ENCODE results near the gene HACD2. TPM values are rescaled to one million over a fixed set of nuclear protein-coding genes. Genes with fewer than 3 reads are reported as not detected.

The HACD2 gene
- polyA plus RNA-seq, 2 of the 4 experiments (the other 2 are of a cell fraction), result 41.8 to 97.7 TPM

DNA sequence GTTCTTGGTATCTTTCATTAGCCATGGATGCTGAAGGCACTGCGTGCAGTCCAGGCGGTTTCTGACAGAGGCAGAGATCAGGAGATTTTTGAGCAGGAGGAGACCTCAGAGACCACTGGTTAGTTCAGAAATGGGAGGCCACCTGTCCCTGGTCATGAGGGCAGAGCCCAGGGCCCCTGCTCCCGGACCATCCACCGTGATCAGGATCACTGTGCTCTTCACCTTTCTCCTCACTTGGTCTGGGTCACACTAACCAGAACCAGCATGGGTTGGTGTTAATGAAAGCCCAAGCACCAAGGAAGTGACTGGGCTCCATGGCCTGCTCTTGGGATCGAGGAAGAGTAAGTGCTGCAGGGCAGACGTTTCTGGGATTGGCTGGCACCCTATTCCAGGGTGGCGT lies 42.0 kb upstream of the HACD2 start:
- no peak for DNase-seq (ENCODE audit: low read depth in 1 of 2, low spot score in 1 of 2)
- Histone ChIP-seq H3K27ac (no peak overlapping the region), H3K9me3 (no peaks in the 10 kb centered on the region), H3K4me3 (no peak overlapping the region), H3K4me1 (peaks cover 3% of the 10 kb centered on the region; the same call in 1 of the 3 replicates), H3K4me2 (no peak overlapping the region)
- ChIA-PET POLR2A (no interaction called here), CTCF (interaction anchor here (2.2 kb wide), 1 partner anchor 25 kb away, joined by 8 read pairs; no protein-coding TSS in a partner anchor)
- no peak for TF ChIP-seq HDAC2 (IDR thresholded peaks at IDR 0.05)
- TF ChIP-seq, protein P1, sequence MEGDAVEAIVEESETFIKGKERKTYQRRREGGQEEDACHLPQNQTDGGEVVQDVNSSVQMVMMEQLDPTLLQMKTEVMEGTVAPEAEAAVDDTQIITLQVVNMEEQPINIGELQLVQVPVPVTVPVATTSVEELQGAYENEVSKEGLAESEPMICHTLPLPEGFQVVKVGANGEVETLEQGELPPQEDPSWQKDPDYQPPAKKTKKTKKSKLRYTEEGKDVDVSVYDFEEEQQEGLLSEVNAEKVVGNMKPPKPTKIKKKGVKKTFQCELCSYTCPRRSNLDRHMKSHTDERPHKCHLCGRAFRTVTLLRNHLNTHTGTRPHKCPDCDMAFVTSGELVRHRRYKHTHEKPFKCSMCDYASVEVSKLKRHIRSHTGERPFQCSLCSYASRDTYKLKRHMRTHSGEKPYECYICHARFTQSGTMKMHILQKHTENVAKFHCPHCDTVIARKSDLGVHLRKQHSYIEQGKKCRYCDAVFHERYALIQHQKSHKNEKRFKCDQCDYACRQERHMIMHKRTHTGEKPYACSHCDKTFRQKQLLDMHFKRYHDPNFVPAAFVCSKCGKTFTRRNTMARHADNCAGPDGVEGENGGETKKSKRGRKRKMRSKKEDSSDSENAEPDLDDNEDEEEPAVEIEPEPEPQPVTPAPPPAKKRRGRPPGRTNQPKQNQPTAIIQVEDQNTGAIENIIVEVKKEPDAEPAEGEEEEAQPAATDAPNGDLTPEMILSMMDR (IDR thresholded peaks at IDR 0.05), result no peak
- TF ChIP-seq JUN (IDR thresholded peaks at IDR 0.05), result no peak
- WGBS (ENCODE audit: missing lambda C conversion rate), result 88% methylated on average over 7 of the region's 7 CpGs
- FAIRE-seq, result no peak
- ATAC-seq, result no peak

DNA sequence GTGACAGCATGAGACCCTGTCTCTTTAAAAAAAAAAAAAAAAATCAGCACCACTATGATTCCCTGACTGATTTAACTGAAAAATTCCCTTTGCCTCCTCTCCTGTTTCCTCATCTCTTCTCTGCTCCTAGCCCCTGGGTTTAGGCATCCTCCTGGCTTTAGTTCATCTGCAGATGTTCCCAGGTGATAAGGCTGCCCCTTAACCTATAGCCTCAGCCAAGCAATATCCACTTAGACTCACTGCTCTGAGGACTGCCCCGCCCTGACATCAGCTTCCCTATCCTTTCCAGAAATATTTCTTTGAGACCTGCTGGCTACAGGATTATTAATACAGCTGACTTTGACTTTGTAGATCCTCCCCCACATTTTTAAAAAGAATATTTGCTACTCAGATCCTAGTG lies 39.4 kb upstream of the HACD2 start:
- whole genome bisulfite sequencing (ENCODE audit: missing lambda C conversion rate), result 94% methylated on average over 1 of the region's 1 CpG
- FAIRE-seq (no peak), DNase-seq (ENCODE audit: low read depth in 1 of 2, low spot score in 1 of 2) (no peak), ATAC-seq (no peak)
- Histone ChIP-seq H3K9me3 (no peaks in the 10 kb centered on the region), H3K4me1 (peaks cover 5% of the 10 kb centered on the region), H3K4me3 (no peak overlapping the region), H3K27ac (no peak overlapping the region), H3K4me2 (no peak overlapping the region)
- ChIA-PET POLR2A (no interaction called here), CTCF (interaction anchor here (1.1 to 3.1 kb wide), 4 partner anchors 18 to 99 kb away, joined by 5 to 10 read pairs (median 5); no protein-coding TSS in a partner anchor)
- TF ChIP-seq, protein P2, sequence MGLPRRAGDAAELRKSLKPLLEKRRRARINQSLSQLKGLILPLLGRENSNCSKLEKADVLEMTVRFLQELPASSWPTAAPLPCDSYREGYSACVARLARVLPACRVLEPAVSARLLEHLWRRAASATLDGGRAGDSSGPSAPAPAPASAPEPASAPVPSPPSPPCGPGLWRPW (IDR thresholded peaks at IDR 0.05), result no peak
- TF ChIP-seq JUN (IDR thresholded peaks at IDR 0.05), result no peak

DNA sequence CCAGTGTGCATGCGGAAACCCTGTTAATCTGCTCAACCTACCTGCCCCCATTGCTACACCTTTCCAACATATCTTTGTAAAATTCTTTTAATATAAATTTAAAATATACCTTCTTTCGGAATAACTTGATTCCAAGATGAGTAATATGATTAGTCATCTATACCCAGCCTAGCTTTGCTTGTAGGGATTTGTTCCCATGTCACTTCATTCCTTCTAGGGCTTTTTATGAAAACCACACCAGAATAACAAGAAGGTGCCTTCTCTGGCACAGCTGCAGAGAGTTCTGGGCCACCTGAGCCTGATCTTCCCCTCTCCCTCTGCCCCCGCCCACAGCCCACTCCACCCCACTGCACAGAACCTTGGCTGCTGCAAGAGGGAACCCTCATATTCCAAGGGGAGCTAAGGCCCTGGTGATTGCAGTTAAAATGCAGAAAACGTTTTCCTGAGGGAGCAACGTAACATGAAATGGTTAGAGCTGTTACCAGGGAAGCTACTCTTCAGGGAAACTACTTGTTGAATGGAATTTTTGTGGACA lies 38.6 kb upstream of the HACD2 start:
- no peak for TF ChIP-seq HOXB5 (CRISPR knock-in tag; IDR thresholded peaks at IDR 0.05)
- no peak for TF ChIP-seq EP300 (IDR thresholded peaks at IDR 0.05)
- TF ChIP-seq, protein P3, sequence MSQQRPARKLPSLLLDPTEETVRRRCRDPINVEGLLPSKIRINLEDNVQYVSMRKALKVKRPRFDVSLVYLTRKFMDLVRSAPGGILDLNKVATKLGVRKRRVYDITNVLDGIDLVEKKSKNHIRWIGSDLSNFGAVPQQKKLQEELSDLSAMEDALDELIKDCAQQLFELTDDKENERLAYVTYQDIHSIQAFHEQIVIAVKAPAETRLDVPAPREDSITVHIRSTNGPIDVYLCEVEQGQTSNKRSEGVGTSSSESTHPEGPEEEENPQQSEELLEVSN (IDR thresholded peaks at IDR 0.05; ENCODE audit: borderline replicate concordance, low read depth), result no peak
- TF ChIP-seq RCOR1 (IDR thresholded peaks at IDR 0.05; ENCODE audit: low read depth, low read length), result no peak
- no peak for TF ChIP-seq ZFP36 (IDR thresholded peaks at IDR 0.05; ENCODE audit: borderline replicate concordance, partially characterized antibody)
- TF ChIP-seq FOSB (CRISPR knock-in tag; IDR thresholded peaks at IDR 0.05), result no peak
- TF ChIP-seq MYC (IDR thresholded peaks at IDR 0.05; ENCODE audit: borderline replicate concordance, low read length), result no peak
- TF ChIP-seq, protein P1 (IDR thresholded peaks at IDR 0.05), result no peak
- TF ChIP-seq, protein P4, sequence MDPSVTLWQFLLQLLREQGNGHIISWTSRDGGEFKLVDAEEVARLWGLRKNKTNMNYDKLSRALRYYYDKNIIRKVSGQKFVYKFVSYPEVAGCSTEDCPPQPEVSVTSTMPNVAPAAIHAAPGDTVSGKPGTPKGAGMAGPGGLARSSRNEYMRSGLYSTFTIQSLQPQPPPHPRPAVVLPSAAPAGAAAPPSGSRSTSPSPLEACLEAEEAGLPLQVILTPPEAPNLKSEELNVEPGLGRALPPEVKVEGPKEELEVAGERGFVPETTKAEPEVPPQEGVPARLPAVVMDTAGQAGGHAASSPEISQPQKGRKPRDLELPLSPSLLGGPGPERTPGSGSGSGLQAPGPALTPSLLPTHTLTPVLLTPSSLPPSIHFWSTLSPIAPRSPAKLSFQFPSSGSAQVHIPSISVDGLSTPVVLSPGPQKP (IDR thresholded peaks at IDR 0.05; ENCODE audit: low read depth, low read length), result no peak
- no peak for TF ChIP-seq FOXS1 (CRISPR knock-in tag; IDR thresholded peaks at IDR 0.05)
- no peak for TF ChIP-seq HOXA7 (CRISPR knock-in tag; IDR thresholded peaks at IDR 0.05)
- no peak for TF ChIP-seq CBX2 (IDR thresholded peaks at IDR 0.05; ENCODE audit: borderline replicate concordance, low read depth)
- TF ChIP-seq NR3C1 (IDR thresholded peaks at IDR 0.05), result no peak
- POLR2A ChIA-PET, result no interaction called here
- CTCF ChIA-PET, result interaction anchor here (0.7 to 3.1 kb wide), 5 partner anchors 18 to 194 kb away, joined by 3 to 10 read pairs (median 5); no protein-coding TSS in a partner anchor
- H3K4me3 ChIP-seq, result no peak overlapping the region
- H3K4me1 ChIP-seq, result peaks cover 14% of the 10 kb centered on the region
- H3K9me3 ChIP-seq, result no peaks in the 10 kb centered on the region
- ATAC-seq, result no peak
- FAIRE-seq, result no peak
- H3K4me2 ChIP-seq, result no peak overlapping the region
- DNase-seq (ENCODE audit: low read depth in 1 of 2, low spot score in 1 of 2), result no peak
- 82% methylated on average over 5 of the region's 5 CpGs for WGBS (ENCODE audit: missing lambda C conversion rate)
- no peak overlapping the region for H3K27ac ChIP-seq

Measured in A549 (cell line).